ENCODE data around the gene GAPVD1.

The GAPVD1 gene

GRCh38 chr9:125405938-125406809 is 144.5 kb downstream of the GAPVD1 start:
- no peak for TF ChIP-seq ZFX (IDR thresholded peaks at IDR 0.05)
- no peak for TF ChIP-seq CTCF (conservative IDR thresholded peaks at IDR 0.05)
- no peak overlapping the region for H3K27ac ChIP-seq

- H3K27ac ChIP-seq, result no peak overlapping the region
- TF ChIP-seq CTCF (conservative IDR thresholded peaks at IDR 0.05), result no peak
- TF ChIP-seq ZFX (IDR thresholded peaks at IDR 0.05), result no peak
Measured at GRCh38 chr9:125406810-125407087, 145.1 kb downstream of the GAPVD1 start.

DNA sequence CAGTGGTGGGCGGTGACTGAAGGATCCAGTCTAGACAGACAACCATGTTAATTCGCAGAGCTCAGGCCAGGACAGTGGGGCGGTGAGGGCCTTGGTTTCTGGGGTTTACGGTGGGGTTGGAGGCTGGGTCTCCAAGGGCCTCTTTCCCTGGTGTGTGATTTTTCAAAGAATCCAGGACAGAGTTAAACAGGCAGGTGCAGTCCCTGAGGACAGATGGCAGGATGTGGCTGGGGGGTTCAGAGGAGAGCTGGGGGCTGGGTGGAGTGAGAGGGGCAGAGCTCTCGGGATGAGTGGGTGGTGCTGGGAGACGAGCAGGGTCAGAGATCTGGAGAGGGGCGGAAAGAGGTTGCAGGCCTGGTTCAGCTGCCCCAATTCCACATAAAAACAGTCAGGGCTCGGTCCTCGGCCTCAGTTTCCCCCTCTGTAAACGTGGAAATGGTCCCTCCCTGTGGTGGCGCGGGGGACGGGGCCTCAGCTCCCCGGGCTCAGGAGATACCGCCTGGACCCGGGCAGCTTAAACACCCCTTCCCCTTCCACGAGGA is 145.9 kb downstream of the GAPVD1 start:
- no peak for TF ChIP-seq ZFX (IDR thresholded peaks at IDR 0.05)
- TF ChIP-seq CTCF (conservative IDR thresholded peaks at IDR 0.05), result no peak
- no peak overlapping the region for H3K27ac ChIP-seq

- TF ChIP-seq ZFX (IDR thresholded peaks at IDR 0.05) (no peak), CTCF (conservative IDR thresholded peaks at IDR 0.05) (peak; percentile 95)
- H3K27ac ChIP-seq, result no peak overlapping the region
Measured at GRCh38 chr9:125407974-125408900, 146.6 kb downstream of the GAPVD1 start.

- no peak overlapping the region for H3K27ac ChIP-seq
- TF ChIP-seq ZFX (IDR thresholded peaks at IDR 0.05), result no peak
Measured at GRCh38 chr9:125409217-125409636, 147.6 kb downstream of the GAPVD1 start.

DNA sequence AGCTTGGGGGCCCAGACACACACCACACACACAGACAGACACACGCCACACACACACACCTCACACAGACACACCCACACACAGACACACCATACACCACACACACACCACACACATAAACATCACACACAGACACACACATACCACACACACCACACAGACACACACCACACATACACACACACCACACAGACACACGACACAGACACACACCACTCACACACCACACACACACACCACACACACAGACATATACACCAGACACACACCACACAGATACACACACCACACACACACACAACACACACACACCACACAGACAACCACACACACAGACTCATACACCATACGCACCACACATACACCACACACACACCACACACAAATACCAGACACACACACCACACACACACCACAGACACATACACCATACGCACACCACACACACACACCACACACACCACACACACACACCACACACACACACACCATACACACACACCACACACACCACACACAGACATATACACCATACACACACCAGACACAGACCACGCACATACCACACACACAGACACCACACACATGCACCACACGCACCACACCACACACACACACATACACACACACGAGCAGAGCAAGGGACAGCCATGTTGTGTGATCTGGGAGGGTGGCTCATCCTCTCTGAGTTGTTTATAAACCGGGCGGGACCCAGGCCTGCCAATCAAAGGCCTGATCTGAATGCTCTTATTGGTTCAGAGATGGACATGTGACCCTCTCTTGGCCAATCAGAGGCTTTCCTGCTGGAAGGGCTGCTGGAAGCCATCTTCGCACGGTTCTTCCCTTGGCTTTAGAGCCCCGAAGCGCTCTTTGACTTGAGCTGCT is 148.3 kb downstream of the GAPVD1 start:
- TF ChIP-seq CTCF (conservative IDR thresholded peaks at IDR 0.05), result no peak
- TF ChIP-seq ZFX (IDR thresholded peaks at IDR 0.05), result no peak
- no peak overlapping the region for H3K27ac ChIP-seq

DNA sequence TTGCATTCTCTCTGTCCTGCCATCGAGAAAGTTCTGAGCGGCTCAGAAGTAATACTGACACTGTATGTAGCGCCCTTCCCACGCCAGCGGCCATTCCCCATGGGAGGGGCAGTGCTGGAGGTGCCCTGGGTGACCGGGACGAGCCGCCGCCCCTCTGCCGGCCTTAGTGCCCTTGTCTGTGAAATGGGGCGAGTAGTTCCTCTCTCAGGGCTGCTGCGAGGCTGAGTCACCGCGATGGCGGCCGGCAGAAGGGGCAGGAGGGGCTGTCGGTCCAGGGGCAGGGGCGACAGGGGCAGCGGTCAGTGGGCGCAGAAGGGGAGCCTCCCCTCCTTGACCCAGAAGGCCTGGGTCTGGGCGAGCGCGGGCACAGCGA is 148.9 kb downstream of the GAPVD1 start:
- no peak for TF ChIP-seq CTCF (conservative IDR thresholded peaks at IDR 0.05)
- no peak for TF ChIP-seq ZFX (IDR thresholded peaks at IDR 0.05)
- no peak overlapping the region for H3K27ac ChIP-seq
